GM18519 (cell line): ENCODE results near the gene SGPP2.
"Not testable (repeated sequence)": the region's sequence is repeated elsewhere in the genome, so short reads cannot be mapped to it uniquely, and the experiment has no call there.

Source experiments
- ATAC-seq: cut with Tn5 transposase; IDR thresholded peaks from one replicate; pipeline ENCODE4 v1.9.1; 2021; ENCODE audit warnings: mild to moderate bottlenecking, moderate library complexity; ENCODE audit not compliant: unreplicated experiment, low FRiP score

Gene SGPP2

GRCh38 chr2:222424729-222425671 is 657 bp downstream of the SGPP2 start:
- peak; percentile 20 for ATAC-seq

GRCh38 chr2:222427646-222428301 is 3.4 kb downstream of the SGPP2 start:
- peak; percentile 34 for ATAC-seq

- ATAC-seq: no peak
Observed at GRCh38 chr2:222430071-222430470, 5.7 kb downstream of the SGPP2 start.

- ATAC-seq: no peak
Observed at GRCh38 chr2:222430681-222431080, 6.3 kb downstream of the SGPP2 start.

GRCh38 chr2:222431869-222432268 is 7.5 kb downstream of the SGPP2 start:
- ATAC-seq: no peak

- peak; percentile 77 for ATAC-seq
Observed at GRCh38 chr2:222433332-222434173, 9.2 kb downstream of the SGPP2 start.

GRCh38 chr2:222434204-222434603 is 9.9 kb downstream of the SGPP2 start:
- ATAC-seq: peak; percentile 15

GRCh38 chr2:222435400-222436039 is 11.2 kb downstream of the SGPP2 start:
- ATAC-seq: not testable (repeated sequence)

- ATAC-seq: no peak
Observed at GRCh38 chr2:222436040-222436413, 11.7 kb downstream of the SGPP2 start.

- ATAC-seq: no peak
Observed at GRCh38 chr2:222439692-222440091, 15.3 kb downstream of the SGPP2 start.

GRCh38 chr2:222440673-222441422 is 16.5 kb downstream of the SGPP2 start:
- no peak for ATAC-seq

- ATAC-seq: no peak
Observed at GRCh38 chr2:222442665-222443064, 18.3 kb downstream of the SGPP2 start.

- no peak for ATAC-seq
Observed at GRCh38 chr2:222445227-222445626, 20.9 kb downstream of the SGPP2 start.

GRCh38 chr2:222447131-222447530 is 22.8 kb downstream of the SGPP2 start:
- ATAC-seq: no peak

- no peak for ATAC-seq
Observed at GRCh38 chr2:222448748-222449181, 24.4 kb downstream of the SGPP2 start.

GRCh38 chr2:222450021-222450420 is 25.7 kb downstream of the SGPP2 start:
- ATAC-seq: no peak

GRCh38 chr2:222451224-222451674 is 26.9 kb downstream of the SGPP2 start:
- peak; percentile 100 for ATAC-seq

GRCh38 chr2:222452422-222452950 is 28.1 kb downstream of the SGPP2 start:
- no peak for ATAC-seq

GRCh38 chr2:222456479-222457077 is 32.2 kb downstream of the SGPP2 start:
- ATAC-seq: no peak
